Gastroesophageal sphincter (tissue), 3 donors: ENCODE results near the gene FHIT.

Experiments
- EP300 ChIP-seq: sonication (generic); formaldehyde crosslinking; IDR thresholded peaks from one replicate; pipeline ENCODE4 v1.6.1; 2017; ENCODE audit warnings: antibody characterized with exemption, mild to moderate bottlenecking
- POLR2A ChIP-seq, 2 donors: fragments of 450-650 bp; IDR thresholded peaks; one replicate each; pipeline ENCODE4 v1.6.1; 2017; ENCODE audit warnings: antibody characterized with exemption in 2 of 2, mild to moderate bottlenecking in 2 of 2, moderate library complexity in 1 of 2
- POLR2AphosphoS5 ChIP-seq: sonication (generic); formaldehyde crosslinking; IDR thresholded peaks from one replicate; pipeline ENCODE4 v1.6.1; 2017; ENCODE audit warnings: antibody characterized with exemption
- TF ChIP-seq, protein P1 (sequence below), 4 experiments: fragments of 200-600 bp in 2 of 4; fragments of 450-650 bp in 2 of 4; sonication (generic) in 1 of 4; IDR thresholded peaks; one replicate each; pipeline ENCODE4 v1.5.1; 2017 to 2019; ENCODE audit warnings: antibody characterized with exemption in 4 of 4, mild to moderate bottlenecking in 2 of 4, moderate library complexity in 2 of 4

DNA sequence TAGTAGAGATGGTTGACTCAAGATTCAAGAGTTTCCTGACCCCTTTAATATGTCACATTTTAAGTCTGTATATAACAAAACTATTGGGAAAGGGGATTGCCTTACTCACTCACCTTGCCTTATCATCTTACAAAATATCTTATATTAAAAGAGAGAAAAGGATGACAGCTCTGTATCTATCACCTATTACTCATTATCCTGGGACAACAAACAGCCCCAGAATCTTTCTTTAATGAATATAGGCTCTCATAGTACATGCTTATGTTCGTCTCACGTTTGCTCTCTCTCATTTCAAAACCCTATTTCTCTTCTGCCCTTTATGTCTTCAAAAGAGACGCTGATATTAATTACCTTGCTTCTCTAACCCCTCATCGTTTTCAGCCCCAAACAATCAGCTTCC is 1178.0 kb downstream of the FHIT start:
- TF ChIP-seq POLR2AphosphoS5 (no peak), EP300 (no peak), POLR2A (IDR thresholded peaks at IDR 0.05) (no peak)
- TF ChIP-seq, protein P1, sequence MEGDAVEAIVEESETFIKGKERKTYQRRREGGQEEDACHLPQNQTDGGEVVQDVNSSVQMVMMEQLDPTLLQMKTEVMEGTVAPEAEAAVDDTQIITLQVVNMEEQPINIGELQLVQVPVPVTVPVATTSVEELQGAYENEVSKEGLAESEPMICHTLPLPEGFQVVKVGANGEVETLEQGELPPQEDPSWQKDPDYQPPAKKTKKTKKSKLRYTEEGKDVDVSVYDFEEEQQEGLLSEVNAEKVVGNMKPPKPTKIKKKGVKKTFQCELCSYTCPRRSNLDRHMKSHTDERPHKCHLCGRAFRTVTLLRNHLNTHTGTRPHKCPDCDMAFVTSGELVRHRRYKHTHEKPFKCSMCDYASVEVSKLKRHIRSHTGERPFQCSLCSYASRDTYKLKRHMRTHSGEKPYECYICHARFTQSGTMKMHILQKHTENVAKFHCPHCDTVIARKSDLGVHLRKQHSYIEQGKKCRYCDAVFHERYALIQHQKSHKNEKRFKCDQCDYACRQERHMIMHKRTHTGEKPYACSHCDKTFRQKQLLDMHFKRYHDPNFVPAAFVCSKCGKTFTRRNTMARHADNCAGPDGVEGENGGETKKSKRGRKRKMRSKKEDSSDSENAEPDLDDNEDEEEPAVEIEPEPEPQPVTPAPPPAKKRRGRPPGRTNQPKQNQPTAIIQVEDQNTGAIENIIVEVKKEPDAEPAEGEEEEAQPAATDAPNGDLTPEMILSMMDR (IDR thresholded peaks at IDR 0.05), result no peak
